GM19193 (cell line): ENCODE data around the gene LHFPL6.

Experiments used
- POLR2A ChIP-seq: IDR thresholded peaks from 4 replicates; pipeline ENCODE4 v1.6.1; 2011; ENCODE audit not compliant: insufficient read depth, insufficient read length; ENCODE audit errors: extremely low read depth

Gene LHFPL6

GRCh38 chr13:39512687-39513086, 90.3 kb downstream of the LHFPL6 start:
- no peak for TF ChIP-seq POLR2A

GRCh38 chr13:39510316-39510695, 92.7 kb downstream of the LHFPL6 start:
- TF ChIP-seq POLR2A, result no peak

- no peak for TF ChIP-seq POLR2A
Measured at GRCh38 chr13:39509616-39510315, 93.2 kb downstream of the LHFPL6 start.

- no peak for TF ChIP-seq POLR2A
Measured at GRCh38 chr13:39506559-39507390, 96.2 kb downstream of the LHFPL6 start.

- no peak for TF ChIP-seq POLR2A
Measured at GRCh38 chr13:39505151-39505550, 97.8 kb downstream of the LHFPL6 start.

GRCh38 chr13:39503048-39503447, 99.9 kb downstream of the LHFPL6 start:
- TF ChIP-seq POLR2A, result no peak

GRCh38 chr13:39501702-39502324, 101.2 kb downstream of the LHFPL6 start:
- no peak for TF ChIP-seq POLR2A

GRCh38 chr13:39499604-39500003, 103.4 kb downstream of the LHFPL6 start:
- no peak for TF ChIP-seq POLR2A

GRCh38 chr13:39498471-39499114, 104.4 kb downstream of the LHFPL6 start:
- TF ChIP-seq POLR2A, result no peak

- TF ChIP-seq POLR2A, result no peak
Measured at GRCh38 chr13:39496506-39496905, 106.5 kb downstream of the LHFPL6 start.

- TF ChIP-seq POLR2A, result no peak
Measured at GRCh38 chr13:39494633-39495032, 108.4 kb downstream of the LHFPL6 start.

- no peak for TF ChIP-seq POLR2A
Measured at GRCh38 chr13:39494006-39494405, 109.0 kb downstream of the LHFPL6 start.

GRCh38 chr13:39490136-39490535, 112.9 kb downstream of the LHFPL6 start:
- no peak for TF ChIP-seq POLR2A

GRCh38 chr13:39486758-39487157, 116.2 kb downstream of the LHFPL6 start:
- TF ChIP-seq POLR2A, result no peak

GRCh38 chr13:39485314-39485700, 117.7 kb downstream of the LHFPL6 start:
- TF ChIP-seq POLR2A, result no peak

GRCh38 chr13:39484506-39485313, 118.3 kb downstream of the LHFPL6 start:
- no peak for TF ChIP-seq POLR2A
